IPS DF 19.7 (cell line): ENCODE results near the gene NARF.
"Not testable (repeated sequence)": the region's sequence is repeated elsewhere in the genome, so short reads cannot be mapped to it uniquely, and the experiment has no call there.

Experiments used
- DNase-seq: peaks from one replicate; pipeline ENCODE4 v3.0.0-alpha.2; 2013; ENCODE audit warnings: low read depth, low spot score

NARF gene

GRCh38 chr17:82497483-82498405 is 39.2 kb downstream of the NARF start:
- no peak for DNase-seq

GRCh38 chr17:82502207-82502606 is 43.7 kb downstream of the NARF start:
- DNase-seq = no peak

- DNase-seq = no peak
These were observed 44.7 kb downstream of the NARF start for GRCh38 chr17:82503094-82503727.

- DNase-seq = no peak
These were observed 45.3 kb downstream of the NARF start for GRCh38 chr17:82503728-82504308.

GRCh38 chr17:82505296-82505695 is 46.8 kb downstream of the NARF start:
- no peak for DNase-seq

- DNase-seq = not testable (repeated sequence)
These were observed 47.9 kb downstream of the NARF start for GRCh38 chr17:82506402-82506801.

GRCh38 chr17:82507631-82508175 is 49.2 kb downstream of the NARF start:
- no peak for DNase-seq

GRCh38 chr17:82511642-82512041 is 53.1 kb downstream of the NARF start:
- not testable (repeated sequence) for DNase-seq

- DNase-seq = not testable (repeated sequence)
These were observed 55.3 kb downstream of the NARF start for GRCh38 chr17:82513864-82514263.

- DNase-seq = no peak
These were observed 58.8 kb downstream of the NARF start for GRCh38 chr17:82517230-82517865.

GRCh38 chr17:82518826-82519810 is 60.6 kb downstream of the NARF start, which contains the start of gene FOXK2:
Gene FOXK2, plus strand, starts transcription at chr17:82519732. Its CDS starts 157 bp downstream, at chr17:82519889.
- DNase-seq = peak; percentile 74

- DNase-seq = no peak
These were observed 61.7 kb downstream of the NARF start for GRCh38 chr17:82519971-82520903.

GRCh38 chr17:82524540-82524939 is 66.0 kb downstream of the NARF start:
- no peak for DNase-seq

- no peak for DNase-seq
These were observed 67.2 kb downstream of the NARF start for GRCh38 chr17:82525712-82526111.

- no peak for DNase-seq
These were observed 69.4 kb downstream of the NARF start for GRCh38 chr17:82527898-82528297.

GRCh38 chr17:82528484-82529265 is 70.1 kb downstream of the NARF start:
- DNase-seq = no peak

- DNase-seq = no peak
These were observed 71.4 kb downstream of the NARF start for GRCh38 chr17:82529914-82530300.

- no peak for DNase-seq
These were observed 72.9 kb downstream of the NARF start for GRCh38 chr17:82531431-82531881.
